Measurements from ENCODE around the gene ATP2A1. TPM values are rescaled to one million over a fixed set of nuclear protein-coding genes. Genes with fewer than 3 reads are reported as not detected.

ATP2A1 gene
- total and polyA plus RNA-seq, 2 of the 8 experiments (the other 6 are each of a cell fraction or from before 2014, with no cell fraction given): 1.7 to 2.4 TPM

DNA sequence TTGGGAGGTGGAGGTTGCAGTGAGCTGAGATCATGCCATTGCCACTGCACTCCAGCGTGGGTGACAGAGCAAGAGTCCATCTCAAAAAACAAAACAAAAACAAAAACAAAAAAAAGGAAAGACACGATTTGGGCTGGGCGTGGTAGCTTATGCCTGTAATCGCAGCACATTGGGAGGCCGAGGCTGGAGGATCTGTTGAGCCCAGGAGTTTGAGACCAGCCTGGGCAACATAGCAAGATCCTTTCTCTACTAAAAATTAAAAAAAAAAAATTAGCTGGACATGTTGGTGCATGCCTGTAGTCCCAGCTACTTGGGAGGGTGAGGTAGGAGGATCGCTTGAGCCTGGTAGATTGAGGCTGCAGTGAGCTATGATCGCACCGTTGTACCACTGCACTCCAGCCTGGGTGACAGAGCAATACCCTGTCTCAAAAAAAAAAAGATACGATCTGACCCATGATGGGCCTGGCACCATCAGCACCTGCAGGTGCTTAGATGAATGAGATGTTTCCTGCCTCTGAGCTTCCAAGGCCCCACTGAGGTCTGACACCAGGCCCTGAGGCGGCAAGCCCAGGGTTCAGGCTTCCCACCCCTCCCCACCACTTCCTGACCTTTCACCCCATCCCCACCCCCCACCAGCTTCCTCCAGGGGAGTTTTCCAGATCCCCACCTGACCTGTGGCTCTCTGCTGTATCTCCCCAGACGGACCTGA, 21.7 kb downstream of the ATP2A1 start:
- ChIA-PET POLR2A (ENCODE audit: partially characterized antibody) (interaction anchor here (0.9 to 2.9 kb wide), 5 partner anchors 8 to 61 kb away, joined by 3 to 7 read pairs (median 5); no protein-coding TSS in a partner anchor), CTCF (ENCODE audit: partially characterized antibody) (interaction anchor here (0.9 to 1.5 kb wide), 4 partner anchors 10 to 45 kb away, joined by 3 to 6 read pairs (median 4); no protein-coding TSS in a partner anchor)
- Histone ChIP-seq H3K56ac (replicated peaks; ENCODE audit: insufficient read length, low read depth, low read length) (no peak overlapping the region), H3K36me3 (ENCODE audit: control insufficient read depth in 2 of 4, insufficient read depth in 4 of 4, low read length in 3 of 4) (no peaks in the 10 kb centered on the region; a peak in 1 of 8 replicates), H3K4me2 (ENCODE audit: insufficient read depth in 1 of 2, low read depth in 2 of 2, low read length in 2 of 2) (no peak overlapping the region), H2BK12ac (ENCODE audit: low read depth, low read length) (no peak overlapping the region), H2AFZ (ENCODE audit: low read length) (no peak overlapping the region), H3K4ac (replicated peaks; ENCODE audit: insufficient read length, low read depth, low read length) (no peak overlapping the region), H3K18ac (ENCODE audit: extremely low read depth, low read length) (no peak overlapping the region), H2BK120ac (replicated peaks; ENCODE audit: low read depth, low read length) (no peak overlapping the region), H4K20me1 (replicated peaks in 1 of 2; ENCODE audit: control insufficient read depth in 1 of 2, insufficient read depth in 2 of 2, low read length in 2 of 2) (peaks cover 0 to 2% of the 10 kb centered on the region in 2 experiments), H2BK20ac (ENCODE audit: low read length) (0 out of 2 replicates have a peak overlapping the region, but pooled peaks have one; percentile 48), H3K14ac (ENCODE audit: insufficient read length) (no peak overlapping the region), H3K27ac (ENCODE audit: low read depth, low read length) (no peak overlapping the region), H3K27me3 (replicated peaks in 1 of 4; ENCODE audit: control insufficient read depth in 3 of 4, extremely low read depth in 1 of 4, insufficient read depth in 3 of 4, low read length in 3 of 4) (no peaks in the 10 kb centered on the region), H2AK5ac (ENCODE audit: low read depth, low read length) (no peak overlapping the region), H3K23me2 (ENCODE audit: low read depth, low read length) (no peaks in the 10 kb centered on the region), H4K8ac (ENCODE audit: extremely low read depth, insufficient read depth, low read length) (peak overlapping the region; percentile 85; the same call in 1 of the 2 replicates), H4K5ac (ENCODE audit: insufficient read length, low read depth, low read length) (no peak overlapping the region), H3K9ac (replicated peaks in 1 of 4; ENCODE audit: extremely low read depth in 1 of 4, low read depth in 3 of 4, low read length in 3 of 4) (no peak overlapping the region), H4K91ac (replicated peaks; ENCODE audit: insufficient read length, low read length) (no peak overlapping the region), H3K4me1 (replicated peaks in 1 of 4; ENCODE audit: control insufficient read depth in 3 of 4, insufficient read depth in 4 of 4, low read length in 3 of 4) (no peaks in the 10 kb centered on the region; a peak in 1 of 7 replicates), H2BK5ac (ENCODE audit: low read depth, low read length) (peak overlapping the region; percentile 75; the same call in 1 of the 2 replicates), H3K4me3 (ENCODE audit: extremely low read depth in 1 of 4, insufficient read depth in 2 of 4, low read depth in 3 of 4, low read length in 4 of 4) (no peak overlapping the region), H3K23ac (ENCODE audit: insufficient read length) (no peak overlapping the region), H3K79me2 (ENCODE audit: control insufficient read depth in 1 of 2, insufficient read depth in 2 of 2, low read length in 2 of 2) (no peaks in the 10 kb centered on the region), H3K79me1 (ENCODE audit: low read depth, low read length) (no peaks in the 10 kb centered on the region), H2BK15ac (ENCODE audit: low read length) (no peak overlapping the region), H3K9me3 (ENCODE audit: insufficient read depth in 2 of 2, low read depth in 1 of 2, low read length in 1 of 2) (no peaks in the 10 kb centered on the region)
- WGBS, 2 experiments (ENCODE audit: extremely low coverage in 1 of 2, insufficient coverage in 1 of 2, insufficient read length in 1 of 2, insufficient replicate concordance in 2 of 2, low coverage in 1 of 2, low lambda C conversion rate in 2 of 2, missing lambda C conversion rate in 1 of 2): 91% methylated on average over 11 of the region's 11 CpGs; no CpG with 5 or more reads in 1 of the 2 experiments
- TF ChIP-seq CBX8 (IDR thresholded peaks at IDR 0.05; ENCODE audit: borderline replicate concordance, low read depth, low read length) (no peak), CREB1 (IDR thresholded peaks at IDR 0.05) (no peak), ASH2L (IDR thresholded peaks at IDR 0.05; ENCODE audit: low read length) (no peak)
- TF ChIP-seq, protein P1, sequence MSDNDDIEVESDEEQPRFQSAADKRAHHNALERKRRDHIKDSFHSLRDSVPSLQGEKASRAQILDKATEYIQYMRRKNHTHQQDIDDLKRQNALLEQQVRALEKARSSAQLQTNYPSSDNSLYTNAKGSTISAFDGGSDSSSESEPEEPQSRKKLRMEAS (IDR thresholded peaks at IDR 0.05): no peak
- DNase-seq (ENCODE audit: low read depth in 1 of 2, low spot score in 2 of 2) (no peak), FAIRE-seq (no peak)

Measured in H1 (cell line).